HEK293T (cell line): ENCODE results near the gene NTF3.

Experiments used
- CTCF ChIA-PET: fragments of 350-600 bp; formaldehyde crosslinking; extraction: SDS; loops from one replicate; lab custom pipeline; 2021; ENCODE audit warnings: antibody characterized with exemption, inconsistent platforms; lab: Yijun Ruan, JAX
- POLR2A ChIA-PET: fragments of 350-600 bp; formaldehyde crosslinking; extraction: SDS; loops from one replicate; lab custom pipeline; 2020; ENCODE audit warnings: antibody characterized with exemption, inconsistent platforms; lab: Yijun Ruan, JAX
- DNase-seq: peaks from one replicate; pipeline ENCODE4 v3.0.0; 2012; ENCODE audit warnings: mixed read lengths; ENCODE audit errors: extremely low spot score
- ARNT ChIP-seq: fragments of 450-650 bp; IDR thresholded peaks from 2 replicates; pipeline ENCODE4 v1.6.1; 2017; ENCODE audit warnings: mild to moderate bottlenecking
- BHLHE40 ChIP-seq: fragments of 450-650 bp; IDR thresholded peaks from 2 replicates; pipeline ENCODE4 v1.6.1; 2016; ENCODE audit warnings: mild to moderate bottlenecking, moderate library complexity, borderline replicate concordance
- CTBP1 ChIP-seq: fragments of 450-650 bp; IDR thresholded peaks from 2 replicates; pipeline ENCODE4 v1.6.1; 2016; ENCODE audit warnings: borderline replicate concordance
- ELF4 ChIP-seq: fragments of 450-650 bp; IDR thresholded peaks from 2 replicates; pipeline ENCODE4 v1.6.1; 2017; ENCODE audit warnings: antibody characterized with exemption
- FOXA1 ChIP-seq: fragments of 450-650 bp; IDR thresholded peaks from 2 replicates; pipeline ENCODE4 v1.6.1; 2016; ENCODE audit warnings: mild to moderate bottlenecking
- FOXK2 ChIP-seq: fragments of 450-650 bp; IDR thresholded peaks from 2 replicates; pipeline ENCODE4 v1.6.1; 2016; ENCODE audit warnings: mild to moderate bottlenecking
- FOXM1 ChIP-seq: fragments of 450-650 bp; IDR thresholded peaks from 2 replicates; pipeline ENCODE4 v1.6.1; 2017; ENCODE audit warnings: mild to moderate bottlenecking, borderline replicate concordance
- HDGF ChIP-seq: fragments of 450-650 bp; IDR thresholded peaks from 2 replicates; pipeline ENCODE4 v1.6.1; 2017; ENCODE audit warnings: antibody characterized with exemption, borderline replicate concordance
- L3MBTL2 ChIP-seq: fragments of 450-650 bp; conservative IDR thresholded peaks from 2 replicates; pipeline ENCODE4 v1.6.1; 2016; ENCODE audit warnings: mild to moderate bottlenecking
- LEF1 ChIP-seq: fragments of 450-650 bp; IDR thresholded peaks from 2 replicates; pipeline ENCODE4 v1.6.1; 2017; ENCODE audit warnings: mild to moderate bottlenecking, borderline replicate concordance
- NFRKB ChIP-seq: fragments of 450-650 bp; IDR thresholded peaks from 2 replicates; pipeline ENCODE4 v1.6.1; 2016; ENCODE audit warnings: mild to moderate bottlenecking, moderate library complexity
- PKNOX1 ChIP-seq: fragments of 450-650 bp; IDR thresholded peaks from 2 replicates; pipeline ENCODE4 v1.6.1; 2016
- SP1 ChIP-seq: fragments of 450-650 bp; IDR thresholded peaks from 2 replicates; pipeline ENCODE4 v1.6.1; 2017
- SUZ12 ChIP-seq: fragments of 450-650 bp; IDR thresholded peaks from 2 replicates; pipeline ENCODE4 v1.6.1; 2016; ENCODE audit warnings: mild to moderate bottlenecking
- TARDBP ChIP-seq: fragments of 450-650 bp; IDR thresholded peaks from 2 replicates; pipeline ENCODE4 v1.6.1; 2016
- ZNF384 ChIP-seq: fragments of 450-650 bp; IDR thresholded peaks from 2 replicates; pipeline ENCODE4 v1.6.1; 2016

NTF3 gene

GRCh38 chr12:5499566-5500330 lies 67.8 kb downstream of the NTF3 start:
- DNase-seq = no peak
- CTCF ChIA-PET = no interaction called here
- POLR2A ChIA-PET = no interaction called here
- no peak for TF ChIP-seq ZNF384
- TF ChIP-seq FOXK2 = no peak
- no peak for TF ChIP-seq CTBP1
- no peak for TF ChIP-seq L3MBTL2
- no peak for TF ChIP-seq HDGF
- no peak for TF ChIP-seq PKNOX1
- TF ChIP-seq SP1 = no peak
- TF ChIP-seq NFRKB = no peak
- no peak for TF ChIP-seq TARDBP
- TF ChIP-seq FOXM1 = no peak
- TF ChIP-seq LEF1 = no peak
- no peak for TF ChIP-seq BHLHE40
- TF ChIP-seq ARNT = no peak
- TF ChIP-seq SUZ12 = no peak

- TF ChIP-seq SUZ12 (no peak), CTBP1 (no peak), FOXA1 (no peak), SP1 (no peak), ZNF384 (no peak), ELF4 (no peak), NFRKB (no peak), L3MBTL2 (no peak), BHLHE40 (no peak), FOXK2 (no peak), FOXM1 (no peak), LEF1 (no peak), PKNOX1 (no peak), TARDBP (no peak), HDGF (no peak), ARNT (no peak)
- DNase-seq = no peak
- CTCF ChIA-PET = no interaction called here
- POLR2A ChIA-PET = no interaction called here
These were observed 68.4 kb downstream of the NTF3 start for GRCh38 chr12:5500331-5500659.

- ChIA-PET POLR2A (no interaction called here), CTCF (no interaction called here)
- TF ChIP-seq FOXA1 = no peak
- TF ChIP-seq SP1 = no peak
- DNase-seq = no peak
These were observed 71.9 kb downstream of the NTF3 start for GRCh38 chr12:5503774-5504173.

- ChIA-PET CTCF (no interaction called here), POLR2A (no interaction called here)
- no peak for DNase-seq
- TF ChIP-seq ARNT = no peak
- no peak for TF ChIP-seq SP1
- TF ChIP-seq ELF4 = no peak
These were observed 73.2 kb downstream of the NTF3 start for GRCh38 chr12:5505116-5505515.

GRCh38 chr12:5505751-5506150 lies 73.8 kb downstream of the NTF3 start:
- POLR2A ChIA-PET = no interaction called here
- CTCF ChIA-PET = no interaction called here
- no peak for DNase-seq
- TF ChIP-seq FOXM1 = no peak
- TF ChIP-seq ELF4 = no peak
- TF ChIP-seq FOXK2 = no peak
- no peak for TF ChIP-seq CTBP1
- no peak for TF ChIP-seq L3MBTL2
- TF ChIP-seq NFRKB = no peak
- TF ChIP-seq HDGF = no peak
- no peak for TF ChIP-seq LEF1
- TF ChIP-seq SP1 = no peak
- TF ChIP-seq ARNT = no peak
- TF ChIP-seq PKNOX1 = no peak
- TF ChIP-seq FOXA1 = no peak
- no peak for TF ChIP-seq ZNF384
- no peak for TF ChIP-seq TARDBP
- TF ChIP-seq BHLHE40 = no peak
- TF ChIP-seq SUZ12 = no peak

- TF ChIP-seq SP1 = no peak
- TF ChIP-seq HDGF = no peak
- TF ChIP-seq CTBP1 = no peak
- TF ChIP-seq ARNT = no peak
- TF ChIP-seq L3MBTL2 = no peak
- no peak for TF ChIP-seq ELF4
- no peak for TF ChIP-seq NFRKB
- TF ChIP-seq PKNOX1 = no peak
- TF ChIP-seq TARDBP = no peak
- TF ChIP-seq BHLHE40 = no peak
- TF ChIP-seq SUZ12 = no peak
- no peak for DNase-seq
- CTCF ChIA-PET = no interaction called here
- POLR2A ChIA-PET = no interaction called here
These were observed 74.4 kb downstream of the NTF3 start for GRCh38 chr12:5506295-5506694.
